ENCODE measurements around the gene C11orf54. TPM values are rescaled to one million over a fixed set of nuclear protein-coding genes. Genes with fewer than 3 reads are reported as not detected.
"Not testable (repeated sequence)": the region's sequence is repeated elsewhere in the genome, so short reads cannot be mapped to it uniquely, and the experiment has no call there.

The C11orf54 gene
- total RNA-seq, 3 donors from 2014 or later, result 13.5 to 32.1 (median 24.5) TPM

DNA sequence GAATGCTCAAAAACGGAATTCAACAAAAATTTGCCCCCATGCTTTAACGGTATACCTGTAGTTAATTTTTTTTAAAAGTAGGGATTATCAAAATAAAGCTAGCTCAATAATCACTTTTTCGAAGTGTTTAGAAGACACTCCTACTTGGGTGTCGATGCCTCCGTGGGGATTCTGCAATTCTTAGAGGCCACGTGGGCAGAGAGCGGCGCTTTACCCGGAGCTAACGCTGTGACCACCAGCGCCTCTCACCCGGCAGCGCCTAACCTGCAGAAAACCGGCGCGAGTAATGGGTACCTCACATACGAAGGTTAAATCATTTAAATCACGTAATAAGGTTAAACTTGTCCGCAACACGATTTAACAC lies 760 bp upstream of the C11orf54 start:
- Mint-ChIP-seq H3K9me3 (no peaks in the 10 kb centered on the region), H3K27me3 (ENCODE audit: low read depth) (no peaks in the 10 kb centered on the region), H3K4me1 (ENCODE audit: low read depth) (peaks cover 46% of the 10 kb centered on the region), H3K36me3 (ENCODE audit: insufficient read depth) (peaks cover 53% of the 10 kb centered on the region), H3K4me3 (peak overlapping the region; percentile 100)
- DNase-seq (peak; percentile 56), ATAC-seq (peak; percentile 52 to 57)

DNA sequence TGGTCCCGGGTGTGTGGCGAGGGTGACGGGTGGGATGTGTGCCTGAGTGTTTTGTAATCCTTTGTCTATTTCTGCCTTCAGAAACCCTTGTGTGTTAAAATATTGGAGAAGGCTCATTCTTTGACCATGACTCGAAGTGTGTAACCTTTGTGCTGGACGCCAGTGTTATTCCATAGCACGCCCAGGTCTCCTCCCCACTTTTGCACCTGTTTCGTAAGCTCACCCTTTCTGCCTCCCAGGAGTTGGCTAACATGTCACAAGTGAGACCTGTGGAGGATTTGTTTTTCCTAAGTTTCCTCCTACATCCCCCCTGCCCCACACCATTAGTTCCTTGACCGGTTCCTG lies 382 bp downstream of the C11orf54 start:
- Mint-ChIP-seq H3K4me1 (ENCODE audit: low read depth) (peaks cover 37% of the 10 kb centered on the region), H3K36me3 (ENCODE audit: insufficient read depth) (peaks cover 42% of the 10 kb centered on the region), H3K27me3 (ENCODE audit: low read depth) (no peaks in the 10 kb centered on the region), H3K4me3 (peak overlapping the region; percentile 100), H3K9me3 (no peaks in the 10 kb centered on the region)
- DNase-seq (no peak), ATAC-seq (peak; percentile 5)

DNA sequence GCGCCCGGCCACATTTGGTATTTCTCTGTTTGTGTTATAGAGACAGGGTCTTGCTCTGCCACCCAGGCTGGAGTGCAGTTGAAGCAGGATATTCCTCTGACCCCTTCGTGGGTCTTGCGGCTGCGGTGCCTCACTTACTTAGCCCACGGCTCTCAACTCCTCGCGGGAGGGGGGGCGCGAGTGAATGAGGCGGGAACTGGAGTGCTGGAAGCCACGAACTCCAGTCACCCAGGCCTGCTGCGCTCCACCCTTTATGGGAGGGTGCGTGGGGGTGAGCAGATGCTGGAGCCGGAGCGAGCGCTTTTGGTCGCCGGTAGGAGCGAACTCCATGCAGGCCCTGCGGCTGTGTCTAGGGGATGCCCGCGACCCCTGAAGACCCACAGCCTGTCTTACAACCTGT lies 1.8 kb downstream of the C11orf54 start:
- no peaks in the 10 kb centered on the region for H3K27me3 Mint-ChIP-seq (ENCODE audit: low read depth)
- DNase-seq (no peak), ATAC-seq (no peak)
- H3K4me1 Mint-ChIP-seq (ENCODE audit: low read depth), result peaks cover 24% of the 10 kb centered on the region
- peak overlapping the region; percentile 66 for H3K4me3 Mint-ChIP-seq
- no peaks in the 10 kb centered on the region for H3K9me3 Mint-ChIP-seq
- H3K36me3 Mint-ChIP-seq (ENCODE audit: insufficient read depth), result peaks cover 32% of the 10 kb centered on the region

DNA sequence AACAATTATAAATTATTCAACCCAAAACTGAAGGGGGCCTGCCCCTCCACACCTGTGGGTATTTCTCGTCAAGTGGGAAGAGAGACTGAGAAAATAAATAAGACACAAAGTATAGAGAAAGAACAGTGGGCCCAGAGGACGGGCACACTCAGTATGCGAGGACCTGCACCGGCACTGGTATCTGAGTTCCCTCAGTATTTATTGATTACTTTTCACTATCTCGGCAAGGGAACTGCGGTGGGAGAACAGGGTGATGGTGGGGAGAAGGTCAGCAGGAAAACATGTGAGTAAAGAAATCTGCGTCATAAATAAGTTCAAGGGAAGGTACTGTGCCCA lies 3.2 kb downstream of the C11orf54 start:
- peaks cover 18% of the 10 kb centered on the region for H3K36me3 Mint-ChIP-seq (ENCODE audit: insufficient read depth)
- ATAC-seq (no peak), DNase-seq (no peak)
- no peaks in the 10 kb centered on the region for H3K9me3 Mint-ChIP-seq
- H3K27me3 Mint-ChIP-seq (ENCODE audit: low read depth), result no peaks in the 10 kb centered on the region
- peaks cover 13% of the 10 kb centered on the region for H3K4me1 Mint-ChIP-seq (ENCODE audit: low read depth)
- no peak overlapping the region for H3K4me3 Mint-ChIP-seq

DNA sequence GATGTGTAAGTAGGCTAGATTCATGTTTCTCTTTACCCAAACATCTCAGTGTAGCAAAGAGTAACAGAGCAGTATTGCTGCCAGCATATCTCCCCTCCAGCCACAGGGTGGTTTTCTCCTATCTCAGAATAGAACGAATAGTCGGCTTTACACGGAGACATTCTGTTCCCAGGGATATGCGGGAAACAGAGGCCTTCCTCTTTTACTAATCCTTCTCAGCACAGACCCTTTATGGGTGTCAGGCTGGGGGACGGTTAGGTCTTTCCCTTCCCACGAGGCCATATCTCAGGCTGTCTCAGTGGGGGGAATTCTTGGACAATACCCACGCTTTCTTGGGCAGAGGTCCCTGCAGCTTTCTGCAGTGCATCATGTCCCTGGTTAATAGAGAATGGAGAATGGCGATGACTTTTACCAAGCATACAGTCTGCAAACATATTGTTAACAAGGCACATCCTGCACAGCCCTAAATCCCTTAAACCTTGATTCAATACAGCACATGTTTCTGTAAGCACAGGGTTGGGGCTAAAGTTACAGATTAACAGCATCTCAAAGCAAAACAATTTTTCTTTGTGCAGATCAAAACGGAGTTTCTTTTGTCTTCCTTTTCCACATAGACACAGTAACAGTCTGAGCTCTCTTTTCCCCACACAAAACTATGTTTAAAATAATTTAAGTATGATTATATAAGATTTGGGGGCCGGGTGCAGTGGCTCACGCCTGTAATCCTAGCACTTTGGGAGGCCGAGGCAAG lies 3.7 kb downstream of the C11orf54 start:
- not testable (repeated sequence) for H3K9me3 Mint-ChIP-seq; ATAC-seq; H3K4me3 Mint-ChIP-seq; DNase-seq; H3K27me3 Mint-ChIP-seq (ENCODE audit: low read depth)
- Mint-ChIP-seq H3K4me1 (ENCODE audit: low read depth) (peaks cover 12% of the 10 kb centered on the region), H3K36me3 (ENCODE audit: insufficient read depth) (peaks cover 13% of the 10 kb centered on the region)

- H3K4me3 Mint-ChIP-seq, result no peak overlapping the region
- peaks cover 10% of the 10 kb centered on the region for H3K36me3 Mint-ChIP-seq (ENCODE audit: insufficient read depth)
- H3K4me1 Mint-ChIP-seq (ENCODE audit: low read depth), result peaks cover 12% of the 10 kb centered on the region
- H3K27me3 Mint-ChIP-seq (ENCODE audit: low read depth), result no peaks in the 10 kb centered on the region
- no peak for ATAC-seq
- DNase-seq, result no peak
- no peaks in the 10 kb centered on the region for H3K9me3 Mint-ChIP-seq
Measured at GRCh38 chr11:93746101-93746500, 4.6 kb downstream of the C11orf54 start.

- ATAC-seq, result no peak
- Mint-ChIP-seq H3K4me1 (ENCODE audit: low read depth) (peaks cover 10% of the 10 kb centered on the region), H3K36me3 (ENCODE audit: insufficient read depth) (peaks cover 7% of the 10 kb centered on the region), H3K9me3 (no peaks in the 10 kb centered on the region), H3K4me3 (no peak overlapping the region), H3K27me3 (ENCODE audit: low read depth) (no peaks in the 10 kb centered on the region)
- DNase-seq, result no peak
Measured at GRCh38 chr11:93747122-93747521, 5.7 kb downstream of the C11orf54 start.

GRCh38 chr11:93751001-93751400 lies 9.5 kb downstream of the C11orf54 start:
- no peaks in the 10 kb centered on the region for H3K27me3 Mint-ChIP-seq (ENCODE audit: low read depth)
- no peak for ATAC-seq

GRCh38 chr11:93753241-93753640 lies 11.8 kb downstream of the C11orf54 start:
- no peaks in the 10 kb centered on the region for H3K4me1 Mint-ChIP-seq (ENCODE audit: low read depth)
- no peaks in the 10 kb centered on the region for H3K27me3 Mint-ChIP-seq (ENCODE audit: low read depth)
- ATAC-seq, result no peak
- no peak overlapping the region for H3K4me3 Mint-ChIP-seq
- H3K9me3 Mint-ChIP-seq, result no peaks in the 10 kb centered on the region
- DNase-seq, result no peak
- peaks cover 17% of the 10 kb centered on the region for H3K36me3 Mint-ChIP-seq (ENCODE audit: insufficient read depth)

More at GRCh38 chr11:93751001-93751400, 9.5 kb downstream of the C11orf54 start:
- H3K36me3 Mint-ChIP-seq (ENCODE audit: insufficient read depth), result peaks cover 10% of the 10 kb centered on the region
- no peak overlapping the region for H3K4me3 Mint-ChIP-seq
- H3K4me1 Mint-ChIP-seq (ENCODE audit: low read depth), result no peaks in the 10 kb centered on the region
- no peaks in the 10 kb centered on the region for H3K9me3 Mint-ChIP-seq
- DNase-seq, result no peak

DNA sequence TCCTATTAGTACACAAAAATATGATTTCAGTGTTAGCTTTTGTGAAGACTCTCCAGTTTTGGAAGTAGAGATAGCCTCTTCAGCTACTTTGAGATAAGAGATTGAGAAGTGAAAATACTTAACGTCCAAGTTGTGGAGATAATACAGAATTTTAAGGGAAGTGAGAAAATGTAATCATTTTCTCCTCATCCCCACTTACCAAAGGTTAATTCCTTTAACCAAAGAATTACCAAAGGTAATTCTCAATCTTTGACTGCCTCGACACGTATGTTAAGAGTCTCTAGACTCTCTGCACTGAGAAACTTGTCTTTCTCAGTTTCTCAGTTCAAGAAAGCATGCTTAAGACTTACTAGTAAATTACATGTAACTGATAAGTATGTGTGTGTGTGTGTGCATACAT lies 15.3 kb downstream of the C11orf54 start:
- ATAC-seq, result no peak
- H3K4me3 Mint-ChIP-seq, result no peak overlapping the region
- no peaks in the 10 kb centered on the region for H3K27me3 Mint-ChIP-seq (ENCODE audit: low read depth)
- no peaks in the 10 kb centered on the region for H3K4me1 Mint-ChIP-seq (ENCODE audit: low read depth)
- H3K9me3 Mint-ChIP-seq, result no peaks in the 10 kb centered on the region
- no peak for DNase-seq
- H3K36me3 Mint-ChIP-seq (ENCODE audit: insufficient read depth), result peaks cover 26% of the 10 kb centered on the region

- H3K36me3 Mint-ChIP-seq (ENCODE audit: insufficient read depth), result peaks cover 25% of the 10 kb centered on the region
- ATAC-seq (no peak), DNase-seq (no peak)
- no peaks in the 10 kb centered on the region for H3K4me1 Mint-ChIP-seq (ENCODE audit: low read depth)
- no peaks in the 10 kb centered on the region for H3K9me3 Mint-ChIP-seq
- no peak overlapping the region for H3K4me3 Mint-ChIP-seq
- H3K27me3 Mint-ChIP-seq (ENCODE audit: low read depth), result no peaks in the 10 kb centered on the region
Measured at GRCh38 chr11:93757301-93757700, 15.8 kb downstream of the C11orf54 start.

GRCh38 chr11:93757924-93758865 lies 16.7 kb downstream of the C11orf54 start:
- DNase-seq, result no peak
- no peak overlapping the region for H3K4me3 Mint-ChIP-seq
- no peaks in the 10 kb centered on the region for H3K4me1 Mint-ChIP-seq (ENCODE audit: low read depth)
- no peaks in the 10 kb centered on the region for H3K9me3 Mint-ChIP-seq
- H3K27me3 Mint-ChIP-seq (ENCODE audit: low read depth), result no peaks in the 10 kb centered on the region
- H3K36me3 Mint-ChIP-seq (ENCODE audit: insufficient read depth), result peaks cover 23% of the 10 kb centered on the region
- ATAC-seq, result no peak

DNA sequence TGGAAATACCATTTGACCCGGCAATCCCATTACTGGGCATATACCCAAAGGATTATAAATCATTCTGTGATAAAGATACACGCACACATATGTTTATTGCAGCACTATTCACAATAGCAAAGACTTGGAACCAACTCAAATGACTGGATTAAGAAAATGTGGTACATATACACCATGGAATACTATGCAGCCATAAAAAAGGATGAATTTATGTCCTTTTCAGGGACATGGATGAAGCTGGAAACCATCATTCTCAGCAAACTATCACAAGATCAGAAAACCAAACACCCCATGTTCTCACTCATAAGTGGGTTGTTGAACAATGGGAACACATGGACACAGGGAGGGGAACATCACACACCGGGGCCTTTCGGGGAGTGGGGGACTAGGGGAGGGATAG lies 17.7 kb downstream of the C11orf54 start:
- H3K4me1 Mint-ChIP-seq (ENCODE audit: low read depth); H3K27me3 Mint-ChIP-seq (ENCODE audit: low read depth); H3K9me3 Mint-ChIP-seq; ATAC-seq; H3K4me3 Mint-ChIP-seq; DNase-seq: not testable (repeated sequence)
- H3K36me3 Mint-ChIP-seq (ENCODE audit: insufficient read depth), result peaks cover 24% of the 10 kb centered on the region

- Mint-ChIP-seq H3K9me3 (peaks cover 2% of the 10 kb centered on the region), H3K27me3 (ENCODE audit: low read depth) (no peaks in the 10 kb centered on the region), H3K4me3 (no peak overlapping the region), H3K36me3 (ENCODE audit: insufficient read depth) (peaks cover 30% of the 10 kb centered on the region), H3K4me1 (ENCODE audit: low read depth) (no peaks in the 10 kb centered on the region)
- no peak for ATAC-seq
- DNase-seq, result no peak
Measured at GRCh38 chr11:93761910-93762309, 20.4 kb downstream of the C11orf54 start.

- H3K36me3 Mint-ChIP-seq (ENCODE audit: insufficient read depth), result peaks cover 13% of the 10 kb centered on the region
- ATAC-seq, result no peak
- peaks cover 5% of the 10 kb centered on the region for H3K9me3 Mint-ChIP-seq
- no peak for DNase-seq
- H3K27me3 Mint-ChIP-seq (ENCODE audit: low read depth), result no peaks in the 10 kb centered on the region
- H3K4me3 Mint-ChIP-seq, result no peak overlapping the region
- H3K4me1 Mint-ChIP-seq (ENCODE audit: low read depth), result no peaks in the 10 kb centered on the region
Measured at GRCh38 chr11:93765551-93765950, 24.1 kb downstream of the C11orf54 start.
